Activated naive CD4-positive, alpha-beta T cell treated with anti-CD3 and anti-CD28 coated beads, Interleukin-2, amount 50 U/mL, for 24 hours (primary cell): ENCODE measurements around the gene SMIM44.
"Not testable (repeated sequence)": the region's sequence is repeated elsewhere in the genome, so short reads cannot be mapped to it uniquely, and the experiment has no call there.

ENCODE experiments used
- H3K27ac Mint-ChIP-seq: one replicate; pipeline ENCODE4 v1.8.0; 2021; ENCODE audit warnings: mild to moderate bottlenecking, mixed read lengths
- H3K27me3 Mint-ChIP-seq: one replicate; pipeline ENCODE4 v1.8.0; 2021; ENCODE audit warnings: mixed read lengths
- H3K36me3 Mint-ChIP-seq: one replicate; pipeline ENCODE4 v1.8.0; 2021; ENCODE audit warnings: mixed read lengths
- H3K4me1 Mint-ChIP-seq: one replicate; pipeline ENCODE4 v1.8.0; 2021; ENCODE audit warnings: mixed read lengths
- H3K4me3 Mint-ChIP-seq: one replicate; pipeline ENCODE4 v1.8.0; 2021; ENCODE audit warnings: mild to moderate bottlenecking, mixed read lengths
- H3K9me3 Mint-ChIP-seq: one replicate; pipeline ENCODE4 v1.8.0; 2021; ENCODE audit warnings: mixed read lengths

SMIM44 gene

GRCh38 chr19:3452171-3452941 lies 30.9 kb downstream of the SMIM44 start:
- H3K4me1 Mint-ChIP-seq: no peaks in the 10 kb centered on the region
- H3K36me3 Mint-ChIP-seq: no peaks in the 10 kb centered on the region
- no peaks in the 10 kb centered on the region for H3K9me3 Mint-ChIP-seq
- no peaks in the 10 kb centered on the region for H3K27me3 Mint-ChIP-seq
- no peak overlapping the region for H3K4me3 Mint-ChIP-seq
- no peak overlapping the region for H3K27ac Mint-ChIP-seq

- no peaks in the 10 kb centered on the region for H3K4me1 Mint-ChIP-seq
- no peak overlapping the region for H3K4me3 Mint-ChIP-seq
- H3K27me3 Mint-ChIP-seq: no peaks in the 10 kb centered on the region
- H3K27ac Mint-ChIP-seq: no peak overlapping the region
- H3K36me3 Mint-ChIP-seq: no peaks in the 10 kb centered on the region
- H3K9me3 Mint-ChIP-seq: no peaks in the 10 kb centered on the region
These were observed 31.8 kb downstream of the SMIM44 start for GRCh38 chr19:3451451-3451866.

GRCh38 chr19:3450796-3451411 lies 32.3 kb downstream of the SMIM44 start:
- Mint-ChIP-seq H3K4me1 (no peaks in the 10 kb centered on the region), H3K4me3 (no peak overlapping the region), H3K27me3 (no peaks in the 10 kb centered on the region), H3K27ac (no peak overlapping the region), H3K9me3 (no peaks in the 10 kb centered on the region), H3K36me3 (no peaks in the 10 kb centered on the region)

- no peak overlapping the region for H3K4me3 Mint-ChIP-seq
- H3K4me1 Mint-ChIP-seq: peaks cover 4% of the 10 kb centered on the region
- no peaks in the 10 kb centered on the region for H3K9me3 Mint-ChIP-seq
- no peak overlapping the region for H3K27ac Mint-ChIP-seq
- no peaks in the 10 kb centered on the region for H3K36me3 Mint-ChIP-seq
- H3K27me3 Mint-ChIP-seq: no peaks in the 10 kb centered on the region
These were observed 34.5 kb downstream of the SMIM44 start for GRCh38 chr19:3448616-3449334.

- not testable (repeated sequence) for H3K4me3 Mint-ChIP-seq, H3K27ac Mint-ChIP-seq, H3K36me3 Mint-ChIP-seq, H3K4me1 Mint-ChIP-seq, H3K27me3 Mint-ChIP-seq, H3K9me3 Mint-ChIP-seq
These were observed 36.6 kb downstream of the SMIM44 start for GRCh38 chr19:3446657-3447056.

GRCh38 chr19:3444695-3445234 lies 38.5 kb downstream of the SMIM44 start:
- Mint-ChIP-seq H3K27ac (no peak overlapping the region), H3K36me3 (no peaks in the 10 kb centered on the region), H3K4me3 (no peak overlapping the region), H3K9me3 (no peaks in the 10 kb centered on the region), H3K4me1 (peaks cover 8% of the 10 kb centered on the region), H3K27me3 (no peaks in the 10 kb centered on the region)

- H3K36me3 Mint-ChIP-seq: no peaks in the 10 kb centered on the region
- H3K27me3 Mint-ChIP-seq: no peaks in the 10 kb centered on the region
- H3K27ac Mint-ChIP-seq: no peak overlapping the region
- H3K4me1 Mint-ChIP-seq: peaks cover 9% of the 10 kb centered on the region
- no peak overlapping the region for H3K4me3 Mint-ChIP-seq
- no peaks in the 10 kb centered on the region for H3K9me3 Mint-ChIP-seq
These were observed 39.2 kb downstream of the SMIM44 start for GRCh38 chr19:3443840-3444694.

- no peaks in the 10 kb centered on the region for H3K27me3 Mint-ChIP-seq
- peaks cover 9% of the 10 kb centered on the region for H3K4me1 Mint-ChIP-seq
- no peak overlapping the region for H3K27ac Mint-ChIP-seq
- H3K36me3 Mint-ChIP-seq: no peaks in the 10 kb centered on the region
- no peaks in the 10 kb centered on the region for H3K9me3 Mint-ChIP-seq
- no peak overlapping the region for H3K4me3 Mint-ChIP-seq
These were observed 40.7 kb downstream of the SMIM44 start for GRCh38 chr19:3442487-3443071.

- Mint-ChIP-seq H3K4me3 (no peak overlapping the region), H3K4me1 (peaks cover 9% of the 10 kb centered on the region), H3K27ac (no peak overlapping the region)
These were observed 41.3 kb downstream of the SMIM44 start for GRCh38 chr19:3441986-3442329.

GRCh38 chr19:3441089-3441985 lies 41.9 kb downstream of the SMIM44 start:
- Mint-ChIP-seq H3K4me1 (peaks cover 9% of the 10 kb centered on the region), H3K36me3 (no peaks in the 10 kb centered on the region), H3K27me3 (no peaks in the 10 kb centered on the region), H3K4me3 (no peak overlapping the region), H3K9me3 (no peaks in the 10 kb centered on the region), H3K27ac (no peak overlapping the region)

More at GRCh38 chr19:3441986-3442329, 41.3 kb downstream of the SMIM44 start:
- no peaks in the 10 kb centered on the region for H3K9me3 Mint-ChIP-seq
- H3K27me3 Mint-ChIP-seq: no peaks in the 10 kb centered on the region
- H3K36me3 Mint-ChIP-seq: no peaks in the 10 kb centered on the region

- H3K4me3 Mint-ChIP-seq: no peak overlapping the region
- H3K27me3 Mint-ChIP-seq: no peaks in the 10 kb centered on the region
- H3K36me3 Mint-ChIP-seq: no peaks in the 10 kb centered on the region
- no peak overlapping the region for H3K27ac Mint-ChIP-seq
- H3K4me1 Mint-ChIP-seq: peaks cover 16% of the 10 kb centered on the region
- H3K9me3 Mint-ChIP-seq: no peaks in the 10 kb centered on the region
These were observed 43.2 kb downstream of the SMIM44 start for GRCh38 chr19:3440082-3440481.

GRCh38 chr19:3434630-3435553 lies 48.3 kb downstream of the SMIM44 start:
- Mint-ChIP-seq H3K9me3 (no peaks in the 10 kb centered on the region), H3K36me3 (no peaks in the 10 kb centered on the region), H3K4me1 (peaks cover 19% of the 10 kb centered on the region), H3K4me3 (peak overlapping the region; percentile 96), H3K27ac (peak overlapping the region; percentile 98), H3K27me3 (no peaks in the 10 kb centered on the region)

- H3K27me3 Mint-ChIP-seq: no peaks in the 10 kb centered on the region
- H3K4me1 Mint-ChIP-seq: peaks cover 17% of the 10 kb centered on the region
- H3K4me3 Mint-ChIP-seq: peak overlapping the region; percentile 96
- peak overlapping the region; percentile 98 for H3K27ac Mint-ChIP-seq
- H3K9me3 Mint-ChIP-seq: no peaks in the 10 kb centered on the region
- no peaks in the 10 kb centered on the region for H3K36me3 Mint-ChIP-seq
These were observed 49.3 kb downstream of the SMIM44 start for GRCh38 chr19:3433805-3434540.
